GM19193 (cell line): Measurements from ENCODE around the gene RBMS2.

Experiments
- POLR2A ChIP-seq: IDR thresholded peaks from 4 replicates; pipeline ENCODE4 v1.6.1; 2011; ENCODE audit not compliant: insufficient read depth, insufficient read length; ENCODE audit errors: extremely low read depth

Gene RBMS2

GRCh38 chr12:56637621-56638020, 116.0 kb downstream of the RBMS2 start:
- TF ChIP-seq POLR2A = no peak

GRCh38 chr12:56641219-56641618, 119.6 kb downstream of the RBMS2 start:
- no peak for TF ChIP-seq POLR2A

DNA sequence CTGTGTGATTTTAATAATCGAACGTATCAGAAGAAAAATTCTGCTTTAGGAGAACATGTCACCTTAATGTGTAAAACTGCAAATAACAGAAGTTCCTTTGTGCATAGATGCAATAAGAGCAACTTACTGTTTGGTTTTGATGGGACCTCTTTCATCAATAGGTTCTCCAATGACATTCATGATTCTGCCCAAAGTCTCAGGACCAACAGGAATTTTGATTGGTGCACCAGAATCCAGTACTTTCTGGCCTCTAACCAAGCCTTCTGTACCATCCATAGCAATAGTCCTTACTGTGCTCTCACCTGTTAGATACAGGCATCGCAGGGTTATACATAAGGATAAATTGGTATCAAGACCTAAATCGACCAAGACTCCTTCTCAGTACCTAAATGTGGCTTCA, 123.0 kb downstream of the RBMS2 start:
- no peak for TF ChIP-seq POLR2A

DNA sequence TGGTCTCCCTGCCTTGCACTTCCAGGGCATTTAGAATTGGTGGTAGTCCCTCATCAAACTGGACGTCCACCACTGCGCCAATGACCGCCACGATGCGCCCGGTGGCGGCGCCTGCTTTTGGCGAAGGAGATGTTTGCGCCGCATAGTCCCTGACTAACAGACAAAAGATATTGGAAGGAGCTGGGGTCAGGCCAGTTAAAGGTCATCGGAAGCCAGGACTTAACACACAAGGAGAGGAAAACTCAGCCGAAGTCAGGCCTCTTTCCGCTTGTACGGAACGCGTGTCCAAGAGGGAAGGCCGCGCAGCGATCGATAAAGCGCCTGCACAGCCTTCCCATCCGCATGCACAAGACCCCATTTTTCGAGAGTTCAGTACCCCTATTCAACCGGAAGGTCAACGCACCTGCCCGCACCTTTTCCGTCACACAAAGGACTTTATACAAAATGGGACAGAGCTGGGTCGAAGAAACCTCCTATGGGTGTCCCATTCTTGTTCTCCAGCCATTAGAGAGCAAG, 123.6 kb downstream of the RBMS2 start:
- TF ChIP-seq POLR2A = no peak
